Neuronal stem cell (in vitro differentiated cells): ENCODE measurements around the gene MMP12. TPM values are rescaled to one million over a fixed set of nuclear protein-coding genes. Genes with fewer than 3 reads are reported as not detected.

Experiments used
- DNase-seq: peaks from one replicate; pipeline ENCODE4 v3.0.0-alpha.2; 2013; ENCODE audit warnings: low spot score
- H2AFZ ChIP-seq: one replicate; pipeline ENCODE4 v1.6.1; 2013; ENCODE audit warnings: mild to moderate bottlenecking, low read length, inconsistent platforms
- H2AK5ac ChIP-seq: 2 replicates; pipeline ENCODE4 v1.6.1; 2013; ENCODE audit warnings: low read depth, mild to moderate bottlenecking, inconsistent platforms, low read length, moderate library complexity, mixed read lengths
- H2BK120ac ChIP-seq: 2 replicates; pipeline ENCODE4 v1.6.1; 2013; ENCODE audit warnings: low read depth, mild to moderate bottlenecking, inconsistent platforms, low read length, moderate library complexity, mixed read lengths
- H2BK12ac ChIP-seq: one replicate; pipeline ENCODE4 v1.6.1; 2013; ENCODE audit warnings: low read length, inconsistent platforms
- H2BK15ac ChIP-seq: 2 replicates; pipeline ENCODE4 v1.6.1; 2013; ENCODE audit warnings: mild to moderate bottlenecking, low read length, inconsistent platforms, mixed read lengths
- H2BK5ac ChIP-seq: one replicate; pipeline ENCODE4 v1.6.1; 2013; ENCODE audit warnings: inconsistent platforms, mild to moderate bottlenecking, low read length, moderate library complexity
- H3K14ac ChIP-seq: one replicate; pipeline ENCODE4 v1.6.1; 2013; ENCODE audit warnings: low read length, inconsistent platforms
- H3K18ac ChIP-seq: 2 replicates; pipeline ENCODE4 v1.6.1; 2013; ENCODE audit warnings: low read length, inconsistent platforms
- H3K23ac ChIP-seq: 2 replicates; pipeline ENCODE4 v1.6.1; 2013; ENCODE audit warnings: low read depth, mild to moderate bottlenecking, mixed read lengths, low read length, inconsistent platforms; ENCODE audit not compliant: poor library complexity
- H3K27ac ChIP-seq: replicated peaks from 3 replicates; pipeline ENCODE4 v1.5.1; 2013; ENCODE audit warnings: low read length, inconsistent platforms
- H3K27me3 ChIP-seq, 3 experiments: 2 replicates each; pipeline ENCODE4 v1.6.1; 2013; ENCODE audit warnings: low read length in 3 of 3, mild to moderate bottlenecking in 2 of 3, inconsistent platforms in 1 of 3, low read depth in 1 of 3, mixed read lengths in 1 of 3, moderate library complexity in 1 of 3; ENCODE audit not compliant: control insufficient read depth in 3 of 3, insufficient read depth in 3 of 3
- H3K36me3 ChIP-seq, 2 donors: replicated peaks in 1 of 2; 2 replicates each; pipeline ENCODE4 v1.6.1; 2013; ENCODE audit warnings: low read length in 2 of 2; ENCODE audit not compliant: control insufficient read depth in 2 of 2, insufficient read depth in 2 of 2
- H3K4ac ChIP-seq: 2 replicates; pipeline ENCODE4 v1.6.1; 2013; ENCODE audit warnings: inconsistent platforms, mild to moderate bottlenecking, low read length, moderate library complexity
- H3K4me1 ChIP-seq, 2 donors: 1 replicate in 1 of 2; 2 replicates in 1 of 2; pipeline ENCODE4 v1.6.1; 2013; ENCODE audit warnings: low read length in 2 of 2, low read depth in 1 of 2; ENCODE audit not compliant: control insufficient read depth in 2 of 2, insufficient read depth in 1 of 2
- H3K4me2 ChIP-seq: one replicate; pipeline ENCODE4 v1.6.1; 2013; ENCODE audit warnings: mild to moderate bottlenecking, low read length, inconsistent platforms; ENCODE audit not compliant: insufficient read depth, poor library complexity, severe bottlenecking
- H3K4me3 ChIP-seq, 2 donors: 2 replicates each; pipeline ENCODE4 v1.5.1; 2013; ENCODE audit warnings: low read length in 2 of 2, mild to moderate bottlenecking in 2 of 2, inconsistent platforms in 1 of 2, moderate library complexity in 1 of 2
- H3K79me1 ChIP-seq: one replicate; pipeline ENCODE4 v1.6.1; 2013; ENCODE audit warnings: low read depth, mild to moderate bottlenecking, inconsistent platforms, low read length, moderate library complexity
- H3K9ac ChIP-seq: one replicate; pipeline ENCODE4 v1.6.1; 2013; ENCODE audit warnings: mild to moderate bottlenecking, low read depth, low read length, inconsistent platforms; ENCODE audit not compliant: poor library complexity
- H3K9me3 ChIP-seq, 2 donors: replicated peaks in 1 of 2; 2 replicates each; pipeline versions ENCODE3 to v1.6.1; 2013; ENCODE audit warnings: low read length in 2 of 2, mild to moderate bottlenecking in 2 of 2, inconsistent platforms in 1 of 2, low read depth in 1 of 2, mixed read lengths in 1 of 2, moderate library complexity in 1 of 2; ENCODE audit not compliant: control insufficient read depth in 2 of 2, insufficient read depth in 1 of 2
- H4K8ac ChIP-seq: one replicate; pipeline ENCODE4 v1.6.1; 2013; ENCODE audit warnings: low read depth, mild to moderate bottlenecking, inconsistent platforms, low read length, moderate library complexity
- H4K91ac ChIP-seq: one replicate; pipeline ENCODE4 v1.6.1; 2013; ENCODE audit warnings: low read length, low read depth, mild to moderate bottlenecking, inconsistent platforms; ENCODE audit not compliant: poor library complexity
- WGBS, 2 donors: extraction: QIAGEN DNeasy Blood & Tissue Kit; methylation state at CpG; one replicate each; pipeline ENCODE4 v1.1.7; 2013; ENCODE audit warnings: missing lambda C conversion rate in 2 of 2, mixed read lengths in 1 of 2; ENCODE audit not compliant: insufficient read length in 2 of 2, insufficient replicate concordance in 1 of 2; ENCODE audit errors: extremely low coverage in 2 of 2; 5-methylcytosine and 5-hydroxymethylcytosine counted together
- small RNA-seq: library from polyadenylated mRNA; stranded (forward); fragments of <200 nt; extraction: miRNeasy Mini kit (QIAGEN cat#:217004); gene quantifications from one replicate; pipeline ENCODE3, GENCODE V24; 2013; ENCODE audit not compliant: insufficient read depth

Gene MMP12

DNA sequence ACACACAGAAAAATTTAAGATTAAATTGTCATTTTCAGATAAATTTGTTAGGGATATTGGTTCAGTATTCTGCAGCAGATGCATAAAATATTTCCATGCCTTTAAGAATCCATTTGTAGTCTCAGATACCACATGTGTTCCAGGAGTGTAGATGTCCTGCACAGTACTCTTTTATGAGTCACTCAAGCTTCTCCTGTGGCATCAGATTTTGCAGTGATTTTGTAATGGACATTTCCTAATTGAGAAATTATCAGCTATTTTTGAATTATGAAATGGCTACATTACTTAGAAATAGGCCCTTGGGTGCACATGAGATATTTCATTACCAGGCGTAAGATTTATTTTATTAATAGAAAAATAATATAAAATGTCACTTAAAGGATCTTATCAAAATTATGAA is 50.2 kb downstream of the MMP12 start:
- Histone ChIP-seq H3K9me3 (no peaks in the 10 kb centered on the region), H3K79me1 (no peaks in the 10 kb centered on the region), H3K27me3 (no peaks in the 10 kb centered on the region), H3K14ac (no peak overlapping the region), H3K23ac (no peak overlapping the region), H2BK15ac (no peak overlapping the region), H2AK5ac (no peak overlapping the region), H3K4me2 (no peak overlapping the region), H2AFZ (no peak overlapping the region), H3K36me3 (no peaks in the 10 kb centered on the region), H2BK12ac (no peak overlapping the region), H4K8ac (no peak overlapping the region), H2BK5ac (no peak overlapping the region), H3K4ac (no peak overlapping the region), H2BK120ac (no peak overlapping the region), H4K91ac (no peak overlapping the region), H3K27ac (no peak overlapping the region), H3K4me3 (no peak overlapping the region), H3K4me1 (no peaks in the 10 kb centered on the region), H3K18ac (no peak overlapping the region), H3K9ac (no peak overlapping the region)
- no peak for DNase-seq
- no CpG with 5 or more reads among the region's 1 CpG for WGBS, 2 donors

DNA sequence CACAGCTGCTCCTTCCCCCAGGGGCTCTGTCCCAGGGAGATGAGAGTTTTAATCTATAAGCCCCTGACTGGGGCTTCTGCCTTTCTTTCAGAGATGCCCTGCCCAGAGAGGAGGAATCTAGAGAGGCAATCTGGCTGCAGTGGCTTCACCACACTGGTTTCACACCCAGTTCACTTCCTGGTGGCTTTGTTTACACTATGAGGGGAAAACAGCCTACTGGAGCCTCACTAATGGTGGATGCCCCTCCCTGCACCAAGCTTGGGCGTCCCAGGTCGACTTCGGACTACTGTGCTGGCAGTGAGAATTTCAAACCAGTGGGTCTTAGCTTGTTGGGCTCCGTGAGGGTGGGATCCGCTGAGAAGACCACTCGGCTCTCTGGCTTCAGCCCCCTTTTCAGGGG is 55.3 kb downstream of the MMP12 start:
- Histone ChIP-seq H3K18ac (no peak overlapping the region), H3K4me2 (no peak overlapping the region), H4K91ac (no peak overlapping the region), H3K4me1 (no peaks in the 10 kb centered on the region), H4K8ac (no peak overlapping the region), H3K4ac (no peak overlapping the region), H3K9me3 (no peaks in the 10 kb centered on the region), H2BK15ac (no peak overlapping the region), H3K23ac (no peak overlapping the region), H3K36me3 (no peaks in the 10 kb centered on the region), H3K27ac (no peak overlapping the region), H2BK5ac (no peak overlapping the region), H2AFZ (no peak overlapping the region), H2BK12ac (no peak overlapping the region), H3K27me3 (no peaks in the 10 kb centered on the region), H3K4me3 (no peak overlapping the region), H3K9ac (no peak overlapping the region), H3K79me1 (no peaks in the 10 kb centered on the region), H2AK5ac (no peak overlapping the region), H3K14ac (no peak overlapping the region), H2BK120ac (no peak overlapping the region)
- no peak for DNase-seq
- WGBS, 2 donors: no CpG with 5 or more reads among the region's 6 CpGs

DNA sequence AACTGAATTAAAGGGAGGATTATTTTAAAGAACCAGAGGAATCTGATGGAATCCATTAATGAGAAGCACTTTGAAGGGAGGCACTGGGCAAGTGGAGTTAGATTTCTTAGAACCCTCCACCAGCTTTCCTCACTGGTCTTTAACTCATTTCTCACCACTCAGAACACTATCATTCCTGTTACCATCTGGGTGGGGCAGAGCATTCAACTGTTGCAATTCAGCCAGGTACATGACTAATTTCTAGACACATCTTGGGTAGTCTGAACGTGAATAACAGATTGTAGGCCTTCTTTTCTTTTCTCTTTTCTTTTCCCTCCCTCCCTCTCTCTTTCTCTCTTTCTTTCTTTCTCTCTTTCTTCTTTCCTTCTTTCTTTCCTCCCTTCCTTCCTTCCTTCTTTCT is 61.3 kb downstream of the MMP12 start:
- Histone ChIP-seq H2BK120ac (no peak overlapping the region), H3K4me1 (no peaks in the 10 kb centered on the region), H3K79me1 (no peaks in the 10 kb centered on the region), H2AFZ (no peak overlapping the region), H3K27ac (no peak overlapping the region), H3K4ac (no peak overlapping the region), H2BK5ac (no peak overlapping the region), H3K23ac (no peak overlapping the region), H3K18ac (no peak overlapping the region), H4K91ac (no peak overlapping the region), H2BK12ac (no peak overlapping the region), H3K27me3 (no peaks in the 10 kb centered on the region), H2BK15ac (no peak overlapping the region), H4K8ac (no peak overlapping the region), H3K9me3 (no peaks in the 10 kb centered on the region), H3K4me3 (no peak overlapping the region), H3K9ac (no peak overlapping the region), H2AK5ac (no peak overlapping the region), H3K4me2 (no peak overlapping the region), H3K14ac (no peak overlapping the region), H3K36me3 (no peaks in the 10 kb centered on the region)
- no peak for DNase-seq
- WGBS, 2 donors: no CpG with 5 or more reads among the region's 1 CpG

Small RNA genes within 50 kb of the gene (small RNA-seq; reads per million reads assigned to genes)
- gene RNU7-159P: not detected
